IMR-90 (cell line): ENCODE data around the gene IVL. TPM values are rescaled to one million over a fixed set of nuclear protein-coding genes. Genes with fewer than 3 reads are reported as not detected.

Source experiments
- ATAC-seq: fragments of 200-7000 bp; cut with Tn5 transposase; 2 replicates; pipeline ENCODE4 v1.9.1; 2020; ENCODE audit warnings: low read depth, mild to moderate bottlenecking, moderate library complexity
- BruUV-seq: library from RNA; stranded (reverse); fragments of 400-500 nt; replicated peaks from 2 replicates; lab custom pipeline; 2021; lab: Mats Ljungman, UMichigan
- CTCF ChIA-PET: fragments of 300-600 bp; formaldehyde crosslinking; extraction: SDS; loops from one replicate; lab custom pipeline; 2021; ENCODE audit warnings: antibody characterized with exemption; lab: Yijun Ruan, JAX
- POLR2A ChIA-PET: fragments of 300-600 bp; sonication (Branson Sonifier 250); formaldehyde crosslinking; loops from one replicate; lab custom pipeline; 2022; ENCODE audit warnings: antibody characterized with exemption; ENCODE audit not compliant: unreplicated experiment; lab: Charles Lee
- DNase-seq: peaks from one replicate; pipeline ENCODE4 v3.0.0; 2013
- H2AFZ ChIP-seq: replicated peaks from 2 replicates; pipeline ENCODE3; 2013; ENCODE audit warnings: low read length, mild to moderate bottlenecking; ENCODE audit not compliant: poor library complexity
- H2AK5ac ChIP-seq: 2 replicates; pipeline ENCODE4 v1.6.1; 2013; ENCODE audit warnings: low read depth, low read length, inconsistent platforms
- H2AK9ac ChIP-seq: replicated peaks from 2 replicates; pipeline ENCODE3; 2013; ENCODE audit warnings: mild to moderate bottlenecking, low read depth, low read length, moderate library complexity; ENCODE audit not compliant: poor library complexity
- H2BK120ac ChIP-seq: 2 replicates; pipeline ENCODE4 v1.6.1; 2013; ENCODE audit warnings: low read depth, low read length, inconsistent platforms
- H2BK15ac ChIP-seq: 3 replicates; pipeline ENCODE4 v1.6.1; 2013; ENCODE audit warnings: low read depth, low read length, inconsistent platforms
- H2BK20ac ChIP-seq: 2 replicates; pipeline ENCODE4 v1.6.1; 2013; ENCODE audit warnings: low read depth, mild to moderate bottlenecking, inconsistent platforms, low read length, moderate library complexity
- H2BK5ac ChIP-seq: 2 replicates; pipeline ENCODE4 v1.6.1; 2013; ENCODE audit warnings: mild to moderate bottlenecking, low read depth, low read length, inconsistent platforms; ENCODE audit not compliant: poor library complexity, severe bottlenecking
- H3K14ac ChIP-seq: replicated peaks from 2 replicates; pipeline ENCODE4 v1.6.1; 2013; ENCODE audit warnings: low read depth, low read length, inconsistent platforms
- H3K18ac ChIP-seq: 2 replicates; pipeline ENCODE4 v1.6.1; 2013; ENCODE audit warnings: low read depth, low read length, control low read depth
- H3K23ac ChIP-seq: 2 replicates; pipeline ENCODE4 v1.6.1; 2013; ENCODE audit warnings: low read depth, low read length, inconsistent platforms
- H3K27ac ChIP-seq: 2 replicates; pipeline ENCODE4 v1.5.1; 2013; ENCODE audit warnings: mild to moderate bottlenecking, control low read depth, low read length; ENCODE audit not compliant: insufficient read depth
- H3K27me3 ChIP-seq: 2 replicates; pipeline ENCODE4 v1.6.1; 2013; ENCODE audit warnings: low read length; ENCODE audit not compliant: control insufficient read depth, insufficient read depth
- H3K36me3 ChIP-seq: 2 replicates; pipeline ENCODE4 v1.6.1; 2013; ENCODE audit warnings: low read length, mixed read lengths; ENCODE audit not compliant: control insufficient read depth, insufficient read depth
- H3K4ac ChIP-seq: 2 replicates; pipeline ENCODE4 v1.6.1; 2013; ENCODE audit warnings: low read depth, low read length, inconsistent platforms
- H3K4me1 ChIP-seq: 2 replicates; pipeline ENCODE4 v1.6.1; 2013; ENCODE audit warnings: low read length, mixed read lengths; ENCODE audit not compliant: control insufficient read depth, insufficient read depth
- H3K4me2 ChIP-seq: 2 replicates; pipeline ENCODE4 v1.6.1; 2013; ENCODE audit warnings: low read depth, mild to moderate bottlenecking, control low read depth, low read length, moderate library complexity
- H3K4me3 ChIP-seq: 2 replicates; pipeline ENCODE4 v1.5.1; 2013; ENCODE audit warnings: low read depth, mild to moderate bottlenecking, control low read depth, low read length, moderate library complexity; ENCODE audit not compliant: insufficient read depth
- H3K56ac ChIP-seq: 2 replicates; pipeline ENCODE4 v1.6.1; 2013; ENCODE audit warnings: low read length, inconsistent platforms; ENCODE audit not compliant: insufficient read depth; ENCODE audit errors: extremely low read depth
- H3K79me1 ChIP-seq, 2 experiments: 2 replicates each; pipeline ENCODE4 v1.6.1; 2013; ENCODE audit warnings: low read length in 2 of 2, inconsistent platforms in 1 of 2, low read depth in 1 of 2
- H3K9ac ChIP-seq: 2 replicates; pipeline ENCODE4 v1.6.1; 2013; ENCODE audit warnings: low read depth, low read length, control low read depth
- H3K9me1 ChIP-seq: 2 replicates; pipeline ENCODE4 v1.6.1; 2013; ENCODE audit warnings: low read length, inconsistent platforms; ENCODE audit not compliant: insufficient read depth
- H3K9me3 ChIP-seq: 2 replicates; pipeline ENCODE4 v1.6.1; 2013; ENCODE audit warnings: low read length; ENCODE audit not compliant: control insufficient read depth, insufficient read depth
- H4K20me1 ChIP-seq: 2 replicates; pipeline ENCODE4 v1.6.1; 2013; ENCODE audit warnings: low read length, inconsistent platforms; ENCODE audit not compliant: insufficient read depth
- H4K5ac ChIP-seq: 2 replicates; pipeline ENCODE4 v1.6.1; 2013; ENCODE audit warnings: mild to moderate bottlenecking, low read depth, low read length, control low read depth
- H4K8ac ChIP-seq, 2 experiments: 2 replicates each; pipeline ENCODE4 v1.6.1; 2013; ENCODE audit warnings: low read depth in 2 of 2, low read length in 2 of 2, control low read depth in 1 of 2, inconsistent platforms in 1 of 2
- H4K91ac ChIP-seq: 2 replicates; pipeline ENCODE4 v1.6.1; 2013; ENCODE audit warnings: low read depth, low read length, inconsistent platforms; ENCODE audit not compliant: insufficient read depth
- BHLHE40 ChIP-seq: fragments of 150-350 bp; IDR thresholded peaks from 2 replicates; pipeline ENCODE4 v1.6.1; 2016; ENCODE audit warnings: mild to moderate bottlenecking, low read depth, low read length
- CEBPB ChIP-seq: IDR thresholded peaks from 2 replicates; pipeline ENCODE4 v1.6.1; 2012; ENCODE audit warnings: low read depth, low read length, improper control_type of control experiment
- CHD1 ChIP-seq: IDR thresholded peaks from 2 replicates; pipeline ENCODE4 v1.6.1; 2012; ENCODE audit warnings: low read depth, low read length, improper control_type of control experiment
- ELK1 ChIP-seq: fragments of 150-350 bp; IDR thresholded peaks from 2 replicates; pipeline ENCODE4 v1.6.1; 2016; ENCODE audit warnings: low read depth, mild to moderate bottlenecking, low read length, moderate library complexity, borderline replicate concordance
- FOS ChIP-seq: fragments of 150-350 bp; IDR thresholded peaks from 2 replicates; pipeline ENCODE4 v1.6.1; 2016; ENCODE audit warnings: low read depth, low read length
- MAFK ChIP-seq: IDR thresholded peaks from 2 replicates; pipeline ENCODE4 v1.6.1; 2012; ENCODE audit warnings: low read depth, low read length, improper control_type of control experiment
- MAZ ChIP-seq: IDR thresholded peaks from 2 replicates; pipeline ENCODE4 v1.6.1; 2012; ENCODE audit warnings: low read depth, mild to moderate bottlenecking, low read length, improper control_type of control experiment, moderate library complexity, borderline replicate concordance
- MXI1 ChIP-seq: IDR thresholded peaks from 2 replicates; pipeline ENCODE4 v1.6.1; 2012; ENCODE audit warnings: low read depth, mild to moderate bottlenecking, low read length, moderate library complexity, borderline replicate concordance
- NFE2L2 ChIP-seq: fragments of 150-350 bp; IDR thresholded peaks from 2 replicates; pipeline ENCODE4 v1.6.1; 2016; ENCODE audit warnings: low read depth, mild to moderate bottlenecking, low read length
- POLR2A ChIP-seq: IDR thresholded peaks from 2 replicates; pipeline ENCODE4 v1.6.1; 2012; ENCODE audit warnings: mild to moderate bottlenecking, low read depth, low read length
- RAD21 ChIP-seq: IDR thresholded peaks from 2 replicates; pipeline ENCODE4 v1.6.1; 2012; ENCODE audit warnings: low read length, improper control_type of control experiment
- RCOR1 ChIP-seq: IDR thresholded peaks from 2 replicates; pipeline ENCODE4 v1.6.1; 2012; ENCODE audit warnings: mild to moderate bottlenecking, low read length, improper control_type of control experiment; ENCODE audit not compliant: insufficient replicate concordance
- RFX5 ChIP-seq: IDR thresholded peaks from 2 replicates; pipeline ENCODE4 v1.8.0; 2012; ENCODE audit warnings: low read depth, mild to moderate bottlenecking, low read length, moderate library complexity
- SMC3 ChIP-seq: fragments of 150-350 bp; IDR thresholded peaks from 2 replicates; pipeline ENCODE4 v1.6.1; 2016; ENCODE audit warnings: low read depth, mild to moderate bottlenecking, antibody characterized with exemption, low read length, moderate library complexity
- WGBS, 2 experiments: methylation state at CpG; one replicate each; pipeline versions ENCODE4 v1.1.5 to v1.1.7; 2013; ENCODE audit warnings: missing lambda C conversion rate in 2 of 2; ENCODE audit not compliant: insufficient read length in 1 of 2; ENCODE audit errors: extremely low coverage in 2 of 2; 5-methylcytosine and 5-hydroxymethylcytosine counted together
- dilution Hi-C: fragments of 300-500 bp; cut with HindIII; formaldehyde crosslinking; loops from one replicate; pipeline ENCODE4 v1.14.3; 2018; ENCODE audit warnings: low sequenced_read_pairs; ENCODE audit not compliant: unreplicated experiment
- in situ Hi-C: fragments of 300-500 bp; cut with MboI; formaldehyde crosslinking; loops from 3 replicates; pipeline ENCODE4 v1.14.3; 2019; ENCODE audit warnings: low sequenced_read_pairs, inconsistent platforms, mixed read lengths
- intact Hi-C: fragments of 100-400 bp; cut with micrococcal nuclease; formaldehyde crosslinking; loops from 2 replicates; pipeline ENCODE4 v1.10.0; 2022
- polyA plus RNA-seq, 3 experiments: library from polyadenylated mRNA; depleted of rRNA; stranded (reverse); fragments of >200 nt; gene quantifications; 2 replicates each; pipeline ENCODE4 v1.2.3, GENCODE V29; 2012; ENCODE audit warnings: low replicate concordance in 1 of 3
- total RNA-seq: library from RNA; depleted of rRNA; stranded (reverse); fragments of >200 nt; gene quantifications from 2 replicates; pipeline ENCODE4 v1.2.3, GENCODE V29; 2012
- TF ChIP-seq, protein P1 (sequence below): fragments of 150-350 bp; IDR thresholded peaks from 2 replicates; pipeline ENCODE4 v1.6.1; 2017; ENCODE audit warnings: mild to moderate bottlenecking, antibody characterized with exemption, low read length, low read depth
- TF ChIP-seq, protein P2 (sequence below): conservative IDR thresholded peaks from 2 replicates; pipeline ENCODE4 v1.5.1; 2012; ENCODE audit warnings: mild to moderate bottlenecking, low read depth, low read length, improper control_type of control experiment

IVL gene
- total and polyA plus RNA-seq, 2 of the 4 experiments (the other 2 are of a cell fraction), result not detected

GRCh38 chr1:152884966-152885624, 23.3 kb upstream of the IVL start:
- no peak overlapping the region for H3K4me2 ChIP-seq
- no peak overlapping the region for H2AFZ ChIP-seq
- no peaks in the 10 kb centered on the region for H3K9me3 ChIP-seq
- H3K14ac ChIP-seq, result no peak overlapping the region
- H3K4me3 ChIP-seq, result no peak overlapping the region
- dilution Hi-C loops (no loop called here), intact Hi-C loops (no loop called here), in situ Hi-C loops (no loop called here)
- H4K8ac ChIP-seq, result no peak overlapping the region
- ATAC-seq (no peak), DNase-seq (no peak)
- no peak overlapping the region for H2AK5ac ChIP-seq
- H2BK120ac ChIP-seq, result no peak overlapping the region
- H3K18ac ChIP-seq, result no peak overlapping the region
- H2AK9ac ChIP-seq, result no peak overlapping the region
- H3K27me3 ChIP-seq, result no peaks in the 10 kb centered on the region
- ChIA-PET CTCF (no interaction called here), POLR2A (no interaction called here)
- H2BK15ac ChIP-seq, result no peak overlapping the region
- no peak overlapping the region for H4K91ac ChIP-seq
- H3K56ac ChIP-seq, result no peak overlapping the region
- WGBS, 2 experiments, result no CpG with 5 or more reads among the region's 4 CpGs
- no peaks in the 10 kb centered on the region for H3K4me1 ChIP-seq
- H3K27ac ChIP-seq, result no peak overlapping the region
- no peak overlapping the region for H3K9ac ChIP-seq
- H4K20me1 ChIP-seq, result no peaks in the 10 kb centered on the region
- TF ChIP-seq FOS, result no peak
- TF ChIP-seq NFE2L2, result no peak
- TF ChIP-seq, protein P1, sequence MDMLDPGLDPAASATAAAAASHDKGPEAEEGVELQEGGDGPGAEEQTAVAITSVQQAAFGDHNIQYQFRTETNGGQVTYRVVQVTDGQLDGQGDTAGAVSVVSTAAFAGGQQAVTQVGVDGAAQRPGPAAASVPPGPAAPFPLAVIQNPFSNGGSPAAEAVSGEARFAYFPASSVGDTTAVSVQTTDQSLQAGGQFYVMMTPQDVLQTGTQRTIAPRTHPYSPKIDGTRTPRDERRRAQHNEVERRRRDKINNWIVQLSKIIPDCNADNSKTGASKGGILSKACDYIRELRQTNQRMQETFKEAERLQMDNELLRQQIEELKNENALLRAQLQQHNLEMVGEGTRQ, result no peak
- no peak for TF ChIP-seq RFX5
- no peak for TF ChIP-seq RCOR1
- TF ChIP-seq MAZ, result no peak
- no peak for TF ChIP-seq POLR2A
- no peak for TF ChIP-seq CEBPB
- TF ChIP-seq RAD21, result no peak
- TF ChIP-seq BHLHE40, result no peak
- TF ChIP-seq CHD1, result no peak
- no peak for TF ChIP-seq SMC3
- no peak for TF ChIP-seq ELK1
- no peak for TF ChIP-seq MAFK
- TF ChIP-seq, protein P2, sequence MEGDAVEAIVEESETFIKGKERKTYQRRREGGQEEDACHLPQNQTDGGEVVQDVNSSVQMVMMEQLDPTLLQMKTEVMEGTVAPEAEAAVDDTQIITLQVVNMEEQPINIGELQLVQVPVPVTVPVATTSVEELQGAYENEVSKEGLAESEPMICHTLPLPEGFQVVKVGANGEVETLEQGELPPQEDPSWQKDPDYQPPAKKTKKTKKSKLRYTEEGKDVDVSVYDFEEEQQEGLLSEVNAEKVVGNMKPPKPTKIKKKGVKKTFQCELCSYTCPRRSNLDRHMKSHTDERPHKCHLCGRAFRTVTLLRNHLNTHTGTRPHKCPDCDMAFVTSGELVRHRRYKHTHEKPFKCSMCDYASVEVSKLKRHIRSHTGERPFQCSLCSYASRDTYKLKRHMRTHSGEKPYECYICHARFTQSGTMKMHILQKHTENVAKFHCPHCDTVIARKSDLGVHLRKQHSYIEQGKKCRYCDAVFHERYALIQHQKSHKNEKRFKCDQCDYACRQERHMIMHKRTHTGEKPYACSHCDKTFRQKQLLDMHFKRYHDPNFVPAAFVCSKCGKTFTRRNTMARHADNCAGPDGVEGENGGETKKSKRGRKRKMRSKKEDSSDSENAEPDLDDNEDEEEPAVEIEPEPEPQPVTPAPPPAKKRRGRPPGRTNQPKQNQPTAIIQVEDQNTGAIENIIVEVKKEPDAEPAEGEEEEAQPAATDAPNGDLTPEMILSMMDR, result no peak
- no peak for TF ChIP-seq MXI1
- H4K5ac ChIP-seq, result no peak overlapping the region
- no peaks in the 10 kb centered on the region for H3K79me1 ChIP-seq
- no peaks in the 10 kb centered on the region for H3K9me1 ChIP-seq
- no peak overlapping the region for H2BK5ac ChIP-seq
- no peak overlapping the region for H3K23ac ChIP-seq
- no peaks in the 10 kb centered on the region for H3K36me3 ChIP-seq
- H2BK20ac ChIP-seq, result no peak overlapping the region
- H3K4ac ChIP-seq, result no peak overlapping the region
- no TSS peak for BruUV-seq
